Gastrocnemius medialis (tissue), 4 donors: Measurements from ENCODE around the gene PTGFRN.

Experiments
- POLR2A ChIP-seq, 2 donors: fragments of 450-650 bp; IDR thresholded peaks; one replicate each; pipeline ENCODE4 v1.6.1; 2017; ENCODE audit warnings: antibody characterized with exemption in 2 of 2, mild to moderate bottlenecking in 2 of 2, moderate library complexity in 2 of 2
- TF ChIP-seq, protein P1 (sequence below), 5 experiments: fragments of 450-650 bp in 3 of 5; fragments of 200-600 bp in 2 of 5; sonication (generic) in 2 of 5; IDR thresholded peaks in 4 of 5; conservative IDR thresholded peaks in 1 of 5; 1 replicate in 4 of 5; 2 replicates in 1 of 5; pipeline ENCODE4 v1.5.1; 2016 to 2019; ENCODE audit warnings: antibody characterized with exemption in 5 of 5, mild to moderate bottlenecking in 3 of 5, moderate library complexity in 3 of 5

DNA sequence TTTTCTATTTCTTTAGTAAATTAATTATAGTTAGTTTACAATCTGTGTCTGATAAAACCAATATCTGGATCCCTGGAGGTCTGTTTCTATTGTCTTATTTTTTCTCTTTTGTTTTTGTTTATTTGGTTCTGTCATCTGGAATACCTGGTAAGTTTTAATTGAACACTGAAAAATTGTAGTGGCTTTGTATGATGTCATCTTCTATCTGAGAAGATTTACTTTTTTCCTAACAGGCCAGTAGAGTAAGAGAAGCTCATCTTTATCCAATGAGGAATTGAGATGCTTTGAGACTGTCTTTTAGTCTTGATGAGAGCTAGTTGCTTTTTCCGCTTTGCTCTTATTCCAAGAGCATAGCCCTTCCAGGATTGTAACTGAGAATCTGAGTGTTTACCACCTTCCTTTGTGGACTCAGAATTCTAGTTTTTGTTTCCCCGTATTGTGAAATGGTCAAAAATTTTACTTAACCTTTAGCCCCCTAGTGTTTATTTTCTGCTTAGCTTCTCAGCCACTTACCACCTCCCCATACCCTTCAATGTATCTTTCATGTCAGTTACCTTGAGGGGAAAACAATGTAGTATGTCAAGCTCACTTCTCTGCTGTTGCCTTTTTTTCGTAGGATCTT is 25.0 kb downstream of the PTGFRN start:
- TF ChIP-seq, protein P1, sequence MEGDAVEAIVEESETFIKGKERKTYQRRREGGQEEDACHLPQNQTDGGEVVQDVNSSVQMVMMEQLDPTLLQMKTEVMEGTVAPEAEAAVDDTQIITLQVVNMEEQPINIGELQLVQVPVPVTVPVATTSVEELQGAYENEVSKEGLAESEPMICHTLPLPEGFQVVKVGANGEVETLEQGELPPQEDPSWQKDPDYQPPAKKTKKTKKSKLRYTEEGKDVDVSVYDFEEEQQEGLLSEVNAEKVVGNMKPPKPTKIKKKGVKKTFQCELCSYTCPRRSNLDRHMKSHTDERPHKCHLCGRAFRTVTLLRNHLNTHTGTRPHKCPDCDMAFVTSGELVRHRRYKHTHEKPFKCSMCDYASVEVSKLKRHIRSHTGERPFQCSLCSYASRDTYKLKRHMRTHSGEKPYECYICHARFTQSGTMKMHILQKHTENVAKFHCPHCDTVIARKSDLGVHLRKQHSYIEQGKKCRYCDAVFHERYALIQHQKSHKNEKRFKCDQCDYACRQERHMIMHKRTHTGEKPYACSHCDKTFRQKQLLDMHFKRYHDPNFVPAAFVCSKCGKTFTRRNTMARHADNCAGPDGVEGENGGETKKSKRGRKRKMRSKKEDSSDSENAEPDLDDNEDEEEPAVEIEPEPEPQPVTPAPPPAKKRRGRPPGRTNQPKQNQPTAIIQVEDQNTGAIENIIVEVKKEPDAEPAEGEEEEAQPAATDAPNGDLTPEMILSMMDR (IDR thresholded peaks at IDR 0.05 in 4 of 5, conservative IDR thresholded peaks at IDR 0.05 in 1 of 5), result no peak
- TF ChIP-seq POLR2A (IDR thresholded peaks at IDR 0.05), result no peak
